GM18505 (cell line): ENCODE data around the gene ENOX2.

Source experiments
- ATAC-seq: cut with Tn5 transposase; IDR thresholded peaks from one replicate; pipeline ENCODE4 v1.9.1; 2021; ENCODE audit not compliant: unreplicated experiment
- POLR2A ChIP-seq: IDR thresholded peaks from 4 replicates; pipeline ENCODE4 v1.6.1; 2011; ENCODE audit warnings: borderline replicate concordance; ENCODE audit not compliant: insufficient read depth, insufficient read length; ENCODE audit errors: extremely low read depth

Gene ENOX2

DNA sequence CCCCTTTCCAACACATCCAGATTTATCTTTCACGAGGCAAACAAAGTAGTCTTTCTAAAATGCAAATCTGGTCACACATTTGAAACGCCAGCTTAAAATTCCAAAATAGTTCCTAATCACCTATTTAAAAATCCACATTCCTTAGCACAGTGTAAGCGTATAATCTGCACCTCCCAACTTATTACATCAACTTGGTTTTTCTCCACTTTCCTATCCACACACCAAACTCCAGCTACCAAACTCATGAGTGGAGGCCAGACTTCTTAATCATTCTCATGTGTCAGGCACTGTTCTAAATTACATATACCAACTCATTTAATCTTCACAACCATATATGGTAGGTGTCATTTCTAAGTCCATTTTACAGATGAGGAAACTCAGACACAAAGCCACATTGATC, 33.8 kb downstream of the ENOX2 start:
- TF ChIP-seq POLR2A, result no peak
- ATAC-seq, result no peak

DNA sequence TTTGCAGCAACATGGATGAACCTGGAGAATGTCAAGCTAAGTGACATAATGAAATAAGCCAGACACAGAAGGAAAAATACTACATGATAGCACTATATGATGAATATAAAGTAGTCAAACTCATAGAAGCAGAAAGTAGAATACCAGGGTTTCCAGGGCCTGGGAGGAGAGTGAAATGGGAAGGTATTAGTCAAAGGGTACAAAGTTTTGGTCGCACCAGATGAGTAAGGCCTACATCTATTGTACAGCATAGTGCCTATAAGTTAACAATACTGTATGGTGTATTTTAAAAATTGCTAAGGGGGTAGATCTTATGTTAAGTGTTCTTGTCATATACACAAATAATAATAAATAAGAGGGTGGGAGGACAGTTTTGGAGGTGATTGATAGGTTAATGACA, 41.5 kb downstream of the ENOX2 start:
- ATAC-seq, result no peak
- no peak for TF ChIP-seq POLR2A

DNA sequence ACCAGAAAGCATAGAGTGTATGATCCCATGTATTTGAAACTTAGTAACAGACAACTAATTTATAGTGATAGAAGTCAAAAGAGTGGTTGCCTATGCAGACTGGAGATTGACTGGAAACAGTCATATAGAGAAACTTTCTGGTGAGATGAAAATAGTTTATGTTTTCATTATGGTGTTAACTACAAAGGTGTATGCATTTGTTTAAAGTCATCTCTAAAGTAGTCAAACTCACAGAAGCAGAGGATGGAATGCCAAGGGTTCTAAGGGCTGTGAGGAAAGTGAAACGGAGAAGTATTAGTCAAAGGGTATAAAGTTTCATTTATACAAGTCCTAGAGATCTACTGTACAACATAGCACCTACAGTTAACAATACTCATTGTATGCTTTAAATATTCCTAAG, 45.8 kb downstream of the ENOX2 start:
- peak; percentile 86 for ATAC-seq
- no peak for TF ChIP-seq POLR2A

- TF ChIP-seq POLR2A, result no peak
- ATAC-seq, result no peak
Observed at GRCh38 chrX:130851569-130851968, 51.4 kb downstream of the ENOX2 start.

DNA sequence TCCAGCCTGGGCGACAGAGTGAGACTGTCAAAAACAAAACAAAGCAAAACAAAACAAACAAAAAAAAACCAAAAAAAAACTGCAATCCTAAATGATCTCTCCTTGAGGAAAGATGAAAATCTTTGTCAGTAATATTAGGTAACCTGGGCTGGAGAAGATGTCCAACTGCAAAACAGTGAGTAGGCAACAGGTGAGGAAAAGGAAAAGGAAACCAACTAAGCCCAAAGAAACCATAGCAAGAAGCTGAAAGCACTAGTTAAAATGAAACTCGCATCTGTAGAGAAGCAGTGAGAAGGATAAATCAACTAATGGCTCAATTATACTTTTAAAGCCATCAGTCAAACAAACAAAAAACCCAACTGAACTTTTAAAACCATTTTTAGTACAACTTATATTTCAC, 54.2 kb downstream of the ENOX2 start:
- TF ChIP-seq POLR2A, result no peak
- ATAC-seq, result no peak

DNA sequence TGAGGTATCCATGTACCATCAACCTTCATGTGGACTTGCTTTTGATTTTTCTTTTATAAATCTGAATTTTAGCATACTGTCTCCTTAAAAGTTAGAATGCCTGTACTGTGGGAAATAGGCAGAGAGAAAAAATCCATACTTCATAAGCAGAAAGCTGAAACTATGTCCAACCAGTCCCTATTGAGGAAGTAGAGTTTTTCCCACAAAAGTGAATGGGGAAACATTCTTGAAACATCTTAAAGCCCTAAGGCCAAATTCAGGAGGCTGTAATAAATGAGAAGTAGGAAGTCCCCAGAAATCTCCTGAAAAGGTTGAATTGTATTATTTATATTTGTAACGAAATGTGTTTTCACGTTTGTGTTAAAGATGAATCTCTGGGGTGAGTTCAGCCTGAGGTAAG, 56.3 kb downstream of the ENOX2 start:
- no peak for TF ChIP-seq POLR2A
- ATAC-seq, result no peak

GRCh38 chrX:130841776-130842175, 61.2 kb downstream of the ENOX2 start:
- TF ChIP-seq POLR2A, result no peak
- no peak for ATAC-seq

DNA sequence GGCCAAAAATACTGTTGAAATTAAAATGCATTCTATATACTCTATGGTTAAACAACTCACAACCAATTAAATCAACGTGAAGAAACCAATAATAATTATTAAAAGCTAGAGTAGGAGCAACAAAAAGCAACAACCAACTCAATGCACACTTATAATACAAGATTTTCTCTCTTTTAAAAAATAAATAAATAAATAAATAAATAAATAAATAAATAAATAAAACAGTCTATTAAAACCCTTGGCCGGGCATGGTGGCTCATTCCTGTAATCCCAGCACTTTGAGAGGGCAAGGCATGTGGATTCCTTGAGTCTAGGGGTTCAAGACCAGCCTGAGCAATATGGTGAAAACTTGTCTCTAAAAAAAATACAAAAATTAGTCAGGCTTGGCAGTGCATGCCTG, 62.7 kb downstream of the ENOX2 start:
- TF ChIP-seq POLR2A, result no peak
- no peak for ATAC-seq

GRCh38 chrX:130836447-130836846, 66.6 kb downstream of the ENOX2 start:
- TF ChIP-seq POLR2A, result no peak
- ATAC-seq, result no peak

DNA sequence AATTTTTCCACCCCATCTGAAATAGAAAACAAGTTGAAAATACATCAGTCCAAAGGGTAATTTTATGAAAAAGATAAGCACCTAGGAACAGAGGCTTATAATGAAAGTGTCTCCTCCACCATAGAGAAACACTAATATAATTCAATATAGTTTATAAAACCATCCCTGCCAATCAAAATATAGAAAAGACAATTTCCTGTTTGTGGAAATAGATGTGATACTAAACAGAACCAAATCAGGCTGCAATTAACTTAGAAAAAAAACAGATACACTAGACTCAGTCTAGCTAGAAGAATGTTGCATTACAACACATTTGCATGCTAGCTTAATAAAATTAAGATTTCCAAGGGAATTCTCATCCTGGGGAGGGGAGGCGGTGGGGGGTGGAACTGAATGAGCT, 68.2 kb downstream of the ENOX2 start:
- no peak for ATAC-seq
- TF ChIP-seq POLR2A, result no peak

- no peak for TF ChIP-seq POLR2A
- ATAC-seq, result no peak
Observed at GRCh38 chrX:130834149-130834548, 68.9 kb downstream of the ENOX2 start.

DNA sequence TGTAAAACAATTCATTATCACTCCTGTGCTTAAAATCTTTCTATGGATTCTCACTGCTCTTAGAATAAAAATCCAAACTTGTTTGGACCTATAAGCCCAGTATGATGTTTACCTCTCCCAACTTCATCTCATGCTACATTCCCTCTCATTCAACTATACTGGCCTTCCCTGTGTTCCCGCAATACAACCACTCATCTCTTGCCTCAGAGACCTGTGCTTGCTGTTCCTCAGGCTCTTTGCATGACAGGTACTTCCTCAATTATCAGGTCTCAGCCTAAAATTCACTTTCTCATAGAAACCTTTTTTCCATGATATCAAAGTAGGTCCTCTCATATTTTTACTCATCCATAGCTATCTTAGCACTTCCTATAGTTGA, 71.7 kb downstream of the ENOX2 start:
- no peak for TF ChIP-seq POLR2A
- ATAC-seq, result no peak

GRCh38 chrX:130830599-130831346, 72.2 kb downstream of the ENOX2 start:
- TF ChIP-seq POLR2A, result no peak
- no peak for ATAC-seq

DNA sequence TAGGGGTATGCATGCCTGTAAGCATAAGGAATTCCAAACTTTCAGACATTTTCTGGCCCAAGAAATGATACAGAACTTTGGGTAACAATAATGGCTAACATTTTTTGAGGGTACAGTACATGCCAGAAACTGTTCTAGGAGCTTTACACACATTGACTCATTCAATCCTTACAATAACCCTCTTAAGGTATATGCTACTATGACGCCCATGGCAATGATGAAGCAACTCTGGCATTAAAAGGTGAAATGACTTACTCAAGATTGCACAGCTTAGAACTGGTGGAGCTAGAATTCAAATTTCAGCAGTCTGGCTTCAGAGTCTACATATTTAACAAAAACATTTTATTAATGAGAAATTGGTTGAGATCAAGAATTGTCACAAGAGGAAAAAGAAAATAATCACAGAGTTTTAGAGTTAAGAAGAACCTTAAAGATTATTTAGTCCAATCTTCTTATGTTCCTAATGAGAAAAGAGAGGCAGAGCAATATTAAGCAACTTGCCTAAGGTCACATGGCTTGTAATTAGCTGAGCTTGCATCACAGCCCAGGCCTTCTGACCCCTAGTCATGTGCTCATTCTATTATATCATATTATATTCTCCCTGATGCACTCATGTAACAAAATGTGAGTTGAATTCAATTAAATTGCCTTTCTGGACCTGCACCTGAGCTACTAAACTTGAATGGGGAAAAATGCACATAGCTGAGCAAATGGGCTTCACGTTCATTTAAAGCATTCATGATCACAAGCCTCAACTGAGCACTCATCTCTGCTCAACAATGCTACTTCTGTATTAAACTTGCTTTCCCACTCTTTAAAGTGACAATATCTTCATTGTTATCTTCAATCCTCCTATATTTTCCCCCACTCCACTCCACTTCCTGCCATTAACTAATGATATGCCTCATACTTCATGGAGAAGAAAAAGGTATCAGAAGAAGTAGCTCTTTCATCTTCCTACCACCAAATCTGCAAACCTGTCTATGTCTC, 73.2 kb downstream of the ENOX2 start:
- no peak for ATAC-seq
- no peak for TF ChIP-seq POLR2A
